Measurements from ENCODE around the gene AFF1. TPM values are rescaled to one million over a fixed set of nuclear protein-coding genes. Genes with fewer than 3 reads are reported as not detected.

AFF1 gene
- total RNA-seq, 2 donors from 2014 or later: 42.8 to 57.0 TPM

GRCh38 chr4:86916392-86916791 is 18.4 kb upstream of the AFF1 start:
- no peaks in the 10 kb centered on the region for H3K36me3 ChIP-seq (replicated peaks in 1 of 2; ENCODE audit: insufficient read depth in 1 of 2, low read depth in 2 of 2)
- TF ChIP-seq POLR2A (IDR thresholded peaks at IDR 0.05) (no peak), CTCF (IDR thresholded peaks at IDR 0.05) (no peak)
- no peaks in the 10 kb centered on the region for H3K4me1 ChIP-seq
- no peaks in the 10 kb centered on the region for H3K27me3 ChIP-seq
- DNase-seq: no peak
- intact Hi-C loops (cut with DNase I): no loop called here
- ATAC-seq: no peak
- H3K9me3 ChIP-seq: no peaks in the 10 kb centered on the region
- no peak overlapping the region for H3K27ac ChIP-seq
- WGBS, 2 donors: 0 to 93% methylated on average over 1 of the region's 1 CpG
- no peak overlapping the region for H3K4me3 ChIP-seq

- no peak overlapping the region for H3K4me3 ChIP-seq
- TF ChIP-seq CTCF (IDR thresholded peaks at IDR 0.05): no peak
- TF ChIP-seq POLR2A (IDR thresholded peaks at IDR 0.05): no peak
- no peaks in the 10 kb centered on the region for H3K9me3 ChIP-seq
- ATAC-seq: no peak
- intact Hi-C loops (cut with DNase I): no loop called here
- H3K36me3 ChIP-seq (replicated peaks in 1 of 2; ENCODE audit: insufficient read depth in 1 of 2, low read depth in 2 of 2): no peaks in the 10 kb centered on the region
- WGBS, 2 donors: 91% methylated on average over 4 of the region's 4 CpGs
- no peak for DNase-seq
- H3K27me3 ChIP-seq: no peaks in the 10 kb centered on the region
- no peaks in the 10 kb centered on the region for H3K4me1 ChIP-seq
- no peak overlapping the region for H3K27ac ChIP-seq
These were observed 17.4 kb upstream of the AFF1 start for GRCh38 chr4:86917212-86918039.

- ATAC-seq: no peak
- TF ChIP-seq POLR2A (IDR thresholded peaks at IDR 0.05) (no peak), CTCF (IDR thresholded peaks at IDR 0.05) (no peak)
- H3K4me1 ChIP-seq: no peaks in the 10 kb centered on the region
- intact Hi-C loops (cut with DNase I): no loop called here
- WGBS, 2 donors: 32 to 54% methylated on average over 3 of the region's 3 CpGs
- H3K36me3 ChIP-seq (replicated peaks in 1 of 2; ENCODE audit: insufficient read depth in 1 of 2, low read depth in 2 of 2): no peaks in the 10 kb centered on the region
- no peaks in the 10 kb centered on the region for H3K9me3 ChIP-seq
- no peak overlapping the region for H3K27ac ChIP-seq
- H3K27me3 ChIP-seq: no peaks in the 10 kb centered on the region
- DNase-seq: peak in 1 of 4 donors; percentile 13
- H3K4me3 ChIP-seq: no peak overlapping the region
These were observed 16.2 kb upstream of the AFF1 start for GRCh38 chr4:86918539-86919072.

- no peak for ATAC-seq
- Histone ChIP-seq H3K4me1 (no peaks in the 10 kb centered on the region), H3K27me3 (no peaks in the 10 kb centered on the region), H3K4me3 (no peak overlapping the region), H3K36me3 (replicated peaks in 1 of 2; ENCODE audit: insufficient read depth in 1 of 2, low read depth in 2 of 2) (no peaks in the 10 kb centered on the region), H3K27ac (no peak overlapping the region), H3K9me3 (no peaks in the 10 kb centered on the region)
- intact Hi-C loops (cut with DNase I): loop anchor here (5.0 kb wide), 2 partner anchors 173 to 318 kb away; no protein-coding TSS in a partner anchor
- TF ChIP-seq POLR2A (IDR thresholded peaks at IDR 0.05): no peak
- no peak for TF ChIP-seq CTCF (IDR thresholded peaks at IDR 0.05)
- 87 to 97% methylated on average over 4 of the region's 4 CpGs for WGBS, 2 donors
- DNase-seq: no peak
These were observed 15.1 kb upstream of the AFF1 start for GRCh38 chr4:86919561-86920223.
